ENCODE data around the gene GNB3.

Gene GNB3

GRCh38 chr12:6840761-6841515, at the start of gene GNB3:
Gene GNB3, plus strand, starts transcription at chr12:6840925. Its CDS starts 363 bp downstream, at chr12:6841288.
- DNase-seq: no peak

DNA sequence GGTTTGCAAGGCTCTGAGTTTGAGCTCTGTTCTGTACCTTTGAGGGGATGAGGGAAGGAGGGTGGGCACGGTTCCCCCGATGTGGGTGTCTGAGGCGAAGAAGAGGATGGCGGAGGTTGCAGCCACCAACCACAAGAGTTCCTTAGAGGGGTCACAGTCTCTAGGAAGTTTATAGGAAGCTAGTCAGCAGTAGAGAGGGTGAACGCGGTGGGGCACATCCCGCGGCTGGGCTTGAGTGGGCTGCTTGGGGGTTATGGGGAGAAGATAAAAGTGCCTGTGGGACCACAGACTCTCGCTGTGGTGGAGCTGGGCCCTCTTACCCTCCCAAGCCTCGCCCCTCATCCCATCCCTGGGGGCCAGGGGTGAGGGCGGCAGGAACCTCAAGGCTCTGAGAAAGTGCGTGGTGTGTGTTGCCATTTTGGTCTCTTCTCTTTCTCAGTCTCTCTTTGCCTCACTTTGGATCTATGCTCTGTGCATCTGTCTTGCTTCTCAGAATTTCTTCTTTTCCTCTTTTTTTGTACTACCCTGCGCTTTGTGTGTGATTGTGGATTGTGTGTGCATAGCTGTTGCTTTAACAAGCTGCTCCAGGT, 48.7 kb upstream of the GNB3 start:
- DNase-seq: no peak

- peak in 1 of 2 donors; percentile 36 for DNase-seq
Measured at GRCh38 chr12:6792522-6793201, 48.1 kb upstream of the GNB3 start.

DNA sequence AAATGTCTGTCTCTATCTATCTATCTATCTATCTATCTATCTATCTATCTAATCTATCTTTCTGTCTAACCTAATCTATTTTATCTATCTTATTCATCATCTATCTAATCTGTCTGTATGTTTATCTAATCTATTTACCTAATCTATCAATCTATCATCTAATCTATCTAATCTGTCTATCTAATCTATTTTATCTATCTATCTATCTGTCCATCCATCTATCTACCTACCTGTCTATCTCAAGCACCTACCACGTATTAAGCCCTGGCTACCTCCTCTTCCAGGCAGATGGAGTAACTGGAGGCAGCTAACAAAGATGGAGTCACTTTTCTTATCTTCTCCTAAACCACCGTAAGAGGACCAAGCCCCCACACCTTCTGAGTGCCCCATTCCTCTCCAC, 45.6 kb upstream of the GNB3 start:
- no peak for DNase-seq

GRCh38 chr12:6796576-6796975, 44.1 kb upstream of the GNB3 start:
- no peak for DNase-seq

DNA sequence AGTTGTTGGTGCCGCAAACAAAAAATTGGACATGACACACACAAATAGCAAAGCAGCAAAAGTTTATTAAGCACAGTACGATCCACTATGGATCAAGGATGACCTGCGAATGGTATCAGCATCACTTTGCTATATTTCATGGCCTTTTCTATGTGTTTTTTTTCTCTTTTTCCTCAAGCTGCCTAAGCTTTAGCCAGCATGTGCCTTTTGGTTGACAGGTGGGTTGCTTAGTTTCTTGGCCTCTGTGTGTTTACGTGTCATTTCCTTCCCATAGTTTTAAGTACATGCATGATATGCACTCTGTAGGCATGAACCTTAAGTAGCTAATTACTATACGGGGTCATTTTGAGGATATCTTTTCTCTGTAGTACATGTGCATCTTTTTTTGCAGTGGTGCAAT, 41.6 kb upstream of the GNB3 start:
- DNase-seq: no peak

DNA sequence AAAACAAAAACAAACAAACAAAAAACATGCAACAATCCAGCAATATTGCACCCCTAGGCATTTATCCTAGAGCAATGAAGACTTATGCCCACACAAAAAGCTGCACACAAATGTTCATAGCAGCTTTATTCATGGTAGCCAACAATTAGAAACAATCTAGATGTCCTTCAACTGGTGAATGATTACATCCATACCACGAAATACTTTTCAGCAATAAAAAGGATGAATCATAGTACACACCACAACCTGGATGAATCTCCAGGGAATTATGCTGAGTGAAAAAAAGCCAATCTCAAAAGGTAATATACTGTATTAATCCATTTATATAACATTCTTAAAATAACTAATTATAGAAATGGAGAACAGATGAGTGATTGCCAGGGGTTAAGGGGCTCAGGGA, 33.6 kb upstream of the GNB3 start:
- DNase-seq: no peak

DNA sequence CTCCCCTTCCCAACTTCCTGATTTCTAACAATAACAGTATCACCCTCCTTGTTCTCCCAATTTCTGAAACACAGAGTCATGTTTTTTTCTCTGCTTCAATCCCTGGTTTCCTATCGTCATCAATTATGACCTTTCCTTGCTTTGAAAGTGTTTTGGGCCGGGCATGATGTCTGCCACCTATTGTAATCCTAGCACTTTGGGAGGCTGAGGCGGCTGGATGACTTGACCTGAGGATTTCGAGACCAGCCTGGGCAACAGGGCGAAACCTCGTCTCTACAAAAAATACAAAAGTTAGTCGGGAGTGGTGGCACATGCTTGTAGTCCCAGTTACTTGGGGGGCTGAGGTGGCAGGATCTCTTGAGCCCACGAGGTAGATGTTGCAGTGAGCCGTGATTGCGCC, 31.7 kb upstream of the GNB3 start:
- DNase-seq: no peak

GRCh38 chr12:6810758-6811157, 30.0 kb upstream of the GNB3 start:
- no peak for DNase-seq

DNA sequence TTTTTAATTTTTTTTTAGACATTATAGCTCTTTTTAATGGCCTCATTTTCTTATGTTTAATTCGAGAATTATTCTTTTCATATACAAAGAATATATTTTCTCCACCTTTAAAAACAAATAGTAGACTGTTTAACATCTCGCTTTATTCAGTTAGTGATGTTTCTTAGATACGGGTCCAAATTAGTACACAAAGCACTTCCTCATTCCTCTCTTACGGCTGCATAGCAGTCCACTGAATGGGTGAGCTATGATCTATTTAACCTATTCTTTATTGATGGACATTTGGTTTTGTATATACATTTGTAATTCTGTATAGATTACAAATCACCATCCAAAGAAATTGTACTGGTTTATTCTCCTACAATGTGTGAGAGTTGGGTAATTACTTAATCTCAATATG, 27.4 kb upstream of the GNB3 start:
- no peak for DNase-seq

DNA sequence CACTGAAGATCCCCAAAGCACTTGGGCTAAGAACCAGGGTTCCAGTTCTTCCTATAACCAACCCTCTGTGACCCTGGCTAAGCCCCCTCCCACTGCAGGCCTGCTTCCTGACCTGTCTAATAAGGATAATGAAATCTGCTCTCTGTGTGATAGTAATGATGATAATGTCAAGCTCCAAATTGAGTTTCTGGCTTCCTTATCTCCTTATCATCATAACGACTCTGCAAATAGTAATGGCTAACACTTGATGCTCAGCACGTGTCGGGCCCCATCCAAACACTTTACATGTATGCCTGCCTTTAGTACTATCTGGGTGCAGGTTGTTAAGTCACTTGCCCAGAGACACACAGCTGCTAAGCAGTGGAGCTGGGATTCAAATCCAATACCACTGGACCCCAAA, 24.1 kb upstream of the GNB3 start:
- no peak for DNase-seq

- no peak for DNase-seq
Measured at GRCh38 chr12:6817098-6817497, 23.6 kb upstream of the GNB3 start.

- no peak for DNase-seq
Measured at GRCh38 chr12:6817662-6818157, 23.0 kb upstream of the GNB3 start.

GRCh38 chr12:6818222-6818621, 22.5 kb upstream of the GNB3 start:
- no peak for DNase-seq

GRCh38 chr12:6818645-6819044, 22.1 kb upstream of the GNB3 start:
- no peak for DNase-seq

- DNase-seq: no peak
Measured at GRCh38 chr12:6819106-6820030, 21.4 kb upstream of the GNB3 start.

- no peak for DNase-seq
Measured at GRCh38 chr12:6820166-6820565, 20.6 kb upstream of the GNB3 start.

- no peak for DNase-seq
Measured at GRCh38 chr12:6821591-6822425, 18.9 kb upstream of the GNB3 start, which contains the start of gene GPR162. Gene GPR162, plus strand, starts transcription at chr12:6821821. Its CDS starts 2,078 bp downstream, at chr12:6823899.

GRCh38 chr12:6822426-6823135, 18.1 kb upstream of the GNB3 start:
- DNase-seq: no peak

DNA sequence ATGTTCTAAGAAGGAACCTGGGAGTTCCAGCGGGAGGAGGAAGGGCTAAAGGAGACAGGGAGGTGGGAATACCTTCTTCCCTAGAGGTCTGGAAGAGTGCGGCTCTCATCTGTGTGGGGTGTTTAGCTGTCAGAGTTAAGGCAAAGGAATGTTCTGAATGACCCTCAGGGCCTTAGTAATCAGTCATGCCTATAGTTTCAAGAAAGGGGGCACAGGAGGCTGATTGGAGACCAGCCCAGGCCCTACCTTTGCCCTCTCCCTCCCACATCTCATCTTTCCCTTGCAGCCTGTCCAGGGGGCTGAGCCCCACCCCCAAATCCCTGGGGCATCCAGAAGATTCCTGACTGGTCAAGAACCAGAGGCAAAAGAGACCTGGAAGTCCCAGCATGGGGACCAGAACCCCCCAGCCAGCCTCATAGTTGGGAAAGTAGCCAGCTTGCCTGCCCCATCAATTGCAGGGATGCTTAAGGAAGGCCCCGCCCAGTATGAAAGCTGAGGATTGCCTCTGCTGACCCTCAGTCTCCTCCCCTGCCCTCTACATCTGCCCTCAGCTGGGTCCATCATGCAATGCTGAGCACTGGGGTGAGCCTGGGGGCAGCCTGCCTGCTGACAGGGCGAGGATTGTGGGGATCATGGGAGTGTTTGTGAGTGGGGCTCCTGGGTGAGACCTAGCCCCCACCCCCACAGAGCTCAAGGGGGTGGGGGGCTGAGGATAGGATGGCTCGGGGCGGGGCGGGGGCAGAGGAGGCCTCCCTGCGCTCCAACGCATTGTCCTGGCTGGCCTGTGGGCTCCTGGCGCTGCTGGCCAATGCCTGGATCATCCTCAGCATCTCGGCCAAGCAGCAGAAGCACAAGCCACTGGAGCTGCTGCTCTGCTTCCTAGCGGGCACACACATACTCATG, 17.3 kb upstream of the GNB3 start:
- DNase-seq: no peak
